ENCODE measurements around the gene SRRM3.
A peak's percentile ranks its signal among the peaks of the same experiment; 100 is the strongest.

Gene SRRM3

DNA sequence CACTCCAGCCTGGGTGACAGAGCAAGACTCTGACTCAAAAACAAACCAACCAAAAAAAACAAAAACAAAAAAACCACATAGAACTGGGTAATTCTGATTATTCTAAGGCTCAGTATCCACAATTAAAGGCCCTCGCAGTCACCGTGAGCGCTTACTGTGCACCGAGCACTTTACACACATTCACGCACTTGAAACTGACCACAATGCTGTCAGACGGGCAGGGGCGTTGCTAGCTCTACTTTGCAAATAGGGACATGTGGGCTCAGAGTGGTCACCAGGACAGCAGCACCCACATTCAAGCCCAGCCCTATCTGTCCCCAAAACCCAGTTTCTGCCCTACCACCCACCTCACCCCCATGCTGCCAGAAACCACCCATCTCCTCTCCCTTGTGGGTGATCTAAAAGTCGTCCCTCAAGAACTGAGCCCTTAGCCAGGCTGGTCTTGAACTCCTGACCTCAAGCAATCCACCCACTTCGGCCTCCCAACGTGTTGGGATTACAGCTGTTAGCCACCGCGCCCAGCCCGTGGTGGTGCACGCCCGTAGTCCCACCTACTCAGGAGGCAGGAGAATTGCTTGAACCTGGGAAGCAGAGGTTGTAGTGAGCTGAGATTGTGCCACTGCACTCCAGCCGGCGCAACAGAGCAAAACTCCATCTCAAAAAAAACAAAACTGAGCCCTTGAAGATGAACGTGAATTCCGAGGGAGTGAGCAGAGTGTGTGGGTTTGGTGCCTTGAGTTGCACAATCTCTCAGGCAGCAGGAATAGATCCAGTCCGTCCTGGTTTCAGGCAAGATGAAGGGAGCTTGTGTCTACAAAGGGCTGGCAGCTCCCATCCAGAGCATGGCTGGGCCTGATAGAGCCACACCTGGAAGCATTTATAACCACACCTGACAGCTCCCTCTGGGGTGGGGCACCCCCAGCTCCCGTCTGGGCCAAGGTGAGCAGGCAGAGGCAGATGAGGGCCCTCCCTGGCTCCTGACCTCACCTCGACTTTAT, 95.3 kb downstream of the SRRM3 start:
- TF ChIP-seq ZNF600 (tag by site-specific recombination; IDR thresholded peaks at IDR 0.05) (peak; percentile 37; the same call in 1 of the 2 replicates), KLF1 (tag by site-specific recombination; IDR thresholded peaks at IDR 0.05) (peak; percentile 74), YY2 (tag by site-specific recombination; IDR thresholded peaks at IDR 0.05) (no peak), ZNF654 (tag by site-specific recombination; IDR thresholded peaks at IDR 0.05; ENCODE audit: low read depth) (no peak), ZFHX2 (tag by site-specific recombination; conservative IDR thresholded peaks at IDR 0.05) (peak; percentile 67), EGR2 (tag by site-specific recombination; IDR thresholded peaks at IDR 0.05; ENCODE audit: low read depth) (peak; percentile 90), ZBTB17 (tag by site-specific recombination; IDR thresholded peaks at IDR 0.05) (0 out of 2 replicates have a peak, but pooled peaks have one; percentile 34), ZNF610 (tag by site-specific recombination; IDR thresholded peaks at IDR 0.05; ENCODE audit: borderline replicate concordance) (no peak)
- TF ChIP-seq, protein P1, sequence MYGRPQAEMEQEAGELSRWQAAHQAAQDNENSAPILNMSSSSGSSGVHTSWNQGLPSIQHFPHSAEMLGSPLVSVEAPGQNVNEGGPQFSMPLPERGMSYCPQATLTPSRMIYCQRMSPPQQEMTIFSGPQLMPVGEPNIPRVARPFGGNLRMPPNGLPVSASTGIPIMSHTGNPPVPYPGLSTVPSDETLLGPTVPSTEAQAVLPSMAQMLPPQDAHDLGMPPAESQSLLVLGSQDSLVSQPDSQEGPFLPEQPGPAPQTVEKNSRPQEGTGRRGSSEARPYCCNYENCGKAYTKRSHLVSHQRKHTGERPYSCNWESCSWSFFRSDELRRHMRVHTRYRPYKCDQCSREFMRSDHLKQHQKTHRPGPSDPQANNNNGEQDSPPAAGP (tag by site-specific recombination; IDR thresholded peaks at IDR 0.05): 0 out of 2 replicates have a peak, but pooled peaks have one; percentile 11
- TF ChIP-seq, protein P2, sequence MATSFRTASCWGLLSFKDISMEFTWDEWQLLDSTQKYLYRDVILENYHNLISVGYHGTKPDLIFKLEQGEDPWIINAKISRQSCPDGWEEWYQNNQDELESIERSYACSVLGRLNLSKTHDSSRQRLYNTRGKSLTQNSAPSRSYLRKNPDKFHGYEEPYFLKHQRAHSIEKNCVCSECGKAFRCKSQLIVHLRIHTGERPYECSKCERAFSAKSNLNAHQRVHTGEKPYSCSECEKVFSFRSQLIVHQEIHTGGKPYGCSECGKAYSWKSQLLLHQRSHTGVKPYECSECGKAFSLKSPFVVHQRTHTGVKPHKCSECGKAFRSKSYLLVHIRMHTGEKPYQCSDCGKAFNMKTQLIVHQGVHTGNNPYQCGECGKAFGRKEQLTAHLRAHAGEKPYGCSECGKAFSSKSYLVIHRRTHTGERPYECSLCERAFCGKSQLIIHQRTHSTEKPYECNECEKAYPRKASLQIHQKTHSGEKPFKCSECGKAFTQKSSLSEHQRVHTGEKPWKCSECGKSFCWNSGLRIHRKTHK (tag by site-specific recombination; IDR thresholded peaks at IDR 0.05): no peak
- H3K27ac ChIP-seq (ENCODE audit: extremely low read depth, low read depth, low read length): no peak overlapping the region
- H3K4me3 ChIP-seq (ENCODE audit: low read depth, low read length): no peak overlapping the region
- H3K4me1 ChIP-seq (ENCODE audit: control insufficient read depth, insufficient read depth, low read length): no peaks in the 10 kb centered on the region
- H3K9me3 ChIP-seq (ENCODE audit: control insufficient read depth, insufficient read depth, low read depth, low read length): no peaks in the 10 kb centered on the region
- no peaks in the 10 kb centered on the region for H3K36me3 ChIP-seq (ENCODE audit: control insufficient read depth in 2 of 2, insufficient read depth in 1 of 2, low read length in 2 of 2)
- CTCF ChIA-PET: interaction anchor here (0.6 to 2.7 kb wide), 2 partner anchors 17 to 21 kb away, joined by 3 to 13 read pairs; no protein-coding TSS in a partner anchor
- POLR2A ChIA-PET: interaction anchor here (0.7 to 1.4 kb wide), 3 partner anchors 21 to 68 kb away, joined by 3 to 5 read pairs (median 4); partner anchors contain the start of gene YWHAG

- no peak overlapping the region for H3K4me3 ChIP-seq (ENCODE audit: low read depth, low read length)
- ChIA-PET CTCF (no interaction called here), POLR2A (no interaction called here)
- H3K4me1 ChIP-seq (ENCODE audit: control insufficient read depth, insufficient read depth, low read length): no peaks in the 10 kb centered on the region
- H3K36me3 ChIP-seq (ENCODE audit: control insufficient read depth in 2 of 2, insufficient read depth in 1 of 2, low read length in 2 of 2): no peaks in the 10 kb centered on the region
- no peaks in the 10 kb centered on the region for H3K9me3 ChIP-seq (ENCODE audit: control insufficient read depth, insufficient read depth, low read depth, low read length)
- no peak overlapping the region for H3K27ac ChIP-seq (ENCODE audit: extremely low read depth, low read depth, low read length)
- TF ChIP-seq ZSCAN5A (tag by site-specific recombination; IDR thresholded peaks at IDR 0.05): peak; percentile 61; the same call in 1 of the 2 replicates
- TF ChIP-seq ZBTB11 (tag by site-specific recombination; conservative IDR thresholded peaks at IDR 0.05; ENCODE audit: low read depth): no peak
- TF ChIP-seq, protein P3, sequence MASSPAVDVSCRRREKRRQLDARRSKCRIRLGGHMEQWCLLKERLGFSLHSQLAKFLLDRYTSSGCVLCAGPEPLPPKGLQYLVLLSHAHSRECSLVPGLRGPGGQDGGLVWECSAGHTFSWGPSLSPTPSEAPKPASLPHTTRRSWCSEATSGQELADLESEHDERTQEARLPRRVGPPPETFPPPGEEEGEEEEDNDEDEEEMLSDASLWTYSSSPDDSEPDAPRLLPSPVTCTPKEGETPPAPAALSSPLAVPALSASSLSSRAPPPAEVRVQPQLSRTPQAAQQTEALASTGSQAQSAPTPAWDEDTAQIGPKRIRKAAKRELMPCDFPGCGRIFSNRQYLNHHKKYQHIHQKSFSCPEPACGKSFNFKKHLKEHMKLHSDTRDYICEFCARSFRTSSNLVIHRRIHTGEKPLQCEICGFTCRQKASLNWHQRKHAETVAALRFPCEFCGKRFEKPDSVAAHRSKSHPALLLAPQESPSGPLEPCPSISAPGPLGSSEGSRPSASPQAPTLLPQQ (tag by site-specific recombination; IDR thresholded peaks at IDR 0.05): no peak
- 0 out of 2 replicates have a peak, but pooled peaks have one; percentile 24 for TF ChIP-seq KLF8 (tag by site-specific recombination; IDR thresholded peaks at IDR 0.05)
- peak; percentile 52; the same call in 1 of the 2 replicates for TF ChIP-seq PRDM10 (tag by site-specific recombination; IDR thresholded peaks at IDR 0.05)
- TF ChIP-seq, protein P4, sequence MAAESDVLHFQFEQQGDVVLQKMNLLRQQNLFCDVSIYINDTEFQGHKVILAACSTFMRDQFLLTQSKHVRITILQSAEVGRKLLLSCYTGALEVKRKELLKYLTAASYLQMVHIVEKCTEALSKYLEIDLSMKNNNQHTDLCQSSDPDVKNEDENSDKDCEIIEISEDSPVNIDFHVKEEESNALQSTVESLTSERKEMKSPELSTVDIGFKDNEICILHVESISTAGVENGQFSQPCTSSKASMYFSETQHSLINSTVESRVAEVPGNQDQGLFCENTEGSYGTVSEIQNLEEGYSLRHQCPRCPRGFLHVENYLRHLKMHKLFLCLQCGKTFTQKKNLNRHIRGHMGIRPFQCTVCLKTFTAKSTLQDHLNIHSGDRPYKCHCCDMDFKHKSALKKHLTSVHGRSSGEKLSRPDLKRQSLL (tag by site-specific recombination; IDR thresholded peaks at IDR 0.05): no peak
These were observed 98.6 kb downstream of the SRRM3 start for GRCh38 chr7:76300166-76300731.

Measured in HEK293 (cell line).